Duodenal mucosa (tissue), 2 donors: ENCODE data around the gene MRPL10.
A peak's percentile ranks its signal among the peaks of the same experiment; 100 is the strongest.

ENCODE experiments used
- H3K27ac ChIP-seq: one replicate; pipeline ENCODE4 v1.7.0; 2013; ENCODE audit warnings: low read depth, low read length
- H3K27me3 ChIP-seq, 2 donors: one replicate each; pipeline ENCODE4 v1.7.0; 2013; ENCODE audit warnings: low read length in 2 of 2, control low read depth in 1 of 2; ENCODE audit not compliant: insufficient read depth in 2 of 2, control insufficient read depth in 1 of 2
- H3K36me3 ChIP-seq, 2 donors: one replicate each; pipeline ENCODE4 v1.7.0; 2013; ENCODE audit warnings: low read length in 2 of 2, control low read depth in 1 of 2; ENCODE audit not compliant: insufficient read depth in 2 of 2, control insufficient read depth in 1 of 2
- H3K4me1 ChIP-seq, 2 donors: one replicate each; pipeline ENCODE4 v1.7.0; 2013; ENCODE audit warnings: low read length in 2 of 2, control low read depth in 1 of 2; ENCODE audit not compliant: insufficient read depth in 2 of 2, control insufficient read depth in 1 of 2
- H3K4me3 ChIP-seq, 2 donors: one replicate each; pipeline ENCODE4 v1.7.0; 2013; ENCODE audit warnings: low read length in 2 of 2, low read depth in 1 of 2
- H3K9ac ChIP-seq, 2 donors: one replicate each; pipeline ENCODE4 v1.7.0; 2013; ENCODE audit warnings: low read length in 2 of 2, low read depth in 1 of 2
- H3K9me3 ChIP-seq, 2 donors: one replicate each; pipeline ENCODE4 v1.7.0; 2013; ENCODE audit warnings: low read length in 2 of 2, control low read depth in 1 of 2; ENCODE audit not compliant: control insufficient read depth in 1 of 2

The MRPL10 gene

GRCh38 chr17:47857551-47858455 lies 26.5 kb upstream of the MRPL10 start:
- H3K9me3 ChIP-seq = no peaks in the 10 kb centered on the region
- no peak overlapping the region for H3K4me3 ChIP-seq
- H3K27ac ChIP-seq = no peak overlapping the region
- H3K4me1 ChIP-seq = no peaks in the 10 kb centered on the region
- H3K27me3 ChIP-seq = peaks cover 44% of the 10 kb centered on the region in 2 donors
- no peak overlapping the region for H3K9ac ChIP-seq
- no peaks in the 10 kb centered on the region for H3K36me3 ChIP-seq

- no peak overlapping the region for H3K27ac ChIP-seq
- H3K27me3 ChIP-seq = peaks cover 53 to 54% of the 10 kb centered on the region in 2 donors
These were observed 25.5 kb upstream of the MRPL10 start for GRCh38 chr17:47856830-47857229.

DNA sequence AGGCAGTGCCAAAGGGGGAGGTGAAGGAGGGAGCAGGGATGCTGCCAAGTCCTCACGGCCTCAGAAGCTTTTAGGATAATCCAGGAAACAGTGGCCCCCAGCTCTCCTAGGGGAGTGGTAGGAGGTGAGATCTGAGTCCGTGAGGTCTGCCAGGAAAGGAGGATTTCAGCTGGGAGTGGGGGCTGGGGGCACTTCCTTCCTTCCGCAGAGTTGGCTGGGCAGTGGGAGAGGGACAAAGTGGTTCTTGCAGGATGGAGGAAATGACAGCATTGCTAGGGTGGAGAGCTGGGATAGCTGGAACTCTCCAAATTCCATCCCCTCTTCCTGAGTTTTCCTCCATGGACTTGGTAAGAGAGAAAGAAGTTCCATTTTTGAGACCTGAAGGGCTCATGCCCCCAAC lies 24.4 kb upstream of the MRPL10 start:
- Histone ChIP-seq H3K27ac (no peak overlapping the region), H3K4me1 (peaks cover 8 to 14% of the 10 kb centered on the region in 2 donors), H3K27me3 (peaks cover 55 to 56% of the 10 kb centered on the region in 2 donors), H3K9me3 (no peaks in the 10 kb centered on the region), H3K4me3 (no peak overlapping the region), H3K36me3 (no peaks in the 10 kb centered on the region), H3K9ac (no peak overlapping the region)

More at GRCh38 chr17:47856830-47857229, 25.5 kb upstream of the MRPL10 start:
- H3K4me1 ChIP-seq = peaks cover 5 to 7% of the 10 kb centered on the region in 2 donors
- no peaks in the 10 kb centered on the region for H3K9me3 ChIP-seq
- H3K36me3 ChIP-seq = no peaks in the 10 kb centered on the region
- no peak overlapping the region for H3K9ac ChIP-seq
- no peak overlapping the region for H3K4me3 ChIP-seq

DNA sequence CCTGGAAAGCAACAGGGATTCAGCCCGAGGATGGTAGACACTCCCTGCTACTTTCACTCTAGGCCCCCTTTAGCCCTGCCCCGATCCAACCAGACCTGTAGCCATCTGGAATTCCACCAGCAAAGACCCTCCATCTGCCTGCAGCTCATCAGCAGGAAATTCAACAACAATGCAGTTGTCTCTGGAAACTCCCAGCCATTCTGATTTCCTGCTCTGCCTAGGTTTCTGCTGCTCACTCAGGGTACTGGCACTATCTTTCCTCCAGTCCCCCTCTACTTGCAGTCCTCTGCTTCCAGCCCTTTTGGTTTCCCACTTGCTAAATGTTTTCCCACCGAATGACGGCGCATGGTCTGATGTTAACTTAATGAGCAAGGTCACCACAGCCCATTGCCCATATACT lies 22.3 kb upstream of the MRPL10 start:
- no peaks in the 10 kb centered on the region for H3K36me3 ChIP-seq
- H3K4me3 ChIP-seq = no peak overlapping the region
- peaks cover 58 to 62% of the 10 kb centered on the region in 2 donors for H3K27me3 ChIP-seq
- H3K27ac ChIP-seq = no peak overlapping the region
- no peak overlapping the region for H3K9ac ChIP-seq
- peaks cover 18 to 19% of the 10 kb centered on the region in 2 donors for H3K4me1 ChIP-seq
- H3K9me3 ChIP-seq = no peaks in the 10 kb centered on the region

GRCh38 chr17:47852113-47852949 lies 21.0 kb upstream of the MRPL10 start:
- H3K9ac ChIP-seq = no peak overlapping the region
- no peaks in the 10 kb centered on the region for H3K9me3 ChIP-seq
- peaks cover 66 to 68% of the 10 kb centered on the region in 2 donors for H3K27me3 ChIP-seq
- H3K36me3 ChIP-seq = no peaks in the 10 kb centered on the region
- no peak overlapping the region for H3K4me3 ChIP-seq
- no peak overlapping the region for H3K27ac ChIP-seq
- peaks cover 18 to 19% of the 10 kb centered on the region in 2 donors for H3K4me1 ChIP-seq

DNA sequence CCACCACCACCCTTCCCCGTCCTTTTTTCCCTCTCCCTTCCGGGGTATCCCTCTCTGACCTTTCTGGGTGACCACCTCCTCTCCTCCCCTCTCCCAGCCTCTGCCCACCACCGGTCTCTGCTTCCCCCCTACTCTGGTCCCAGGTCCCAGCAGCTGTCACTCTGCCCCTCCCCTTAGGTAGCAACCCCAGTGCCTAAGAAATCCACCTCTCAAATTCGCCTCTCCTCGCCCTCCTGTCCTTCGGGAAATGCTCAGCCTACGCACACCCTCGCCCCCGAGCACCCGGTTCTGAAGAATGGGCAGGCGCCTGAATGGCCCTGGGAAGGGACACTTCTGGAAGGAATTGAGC lies 20.4 kb upstream of the MRPL10 start:
- Histone ChIP-seq H3K36me3 (no peaks in the 10 kb centered on the region), H3K9ac (no peak overlapping the region), H3K9me3 (no peaks in the 10 kb centered on the region), H3K4me1 (peaks cover 18 to 19% of the 10 kb centered on the region in 2 donors), H3K4me3 (no peak overlapping the region), H3K27ac (no peak overlapping the region), H3K27me3 (peaks cover 69 to 71% of the 10 kb centered on the region in 2 donors)

- Histone ChIP-seq H3K27me3 (peaks cover 61 to 71% of the 10 kb centered on the region in 2 donors), H3K36me3 (no peaks in the 10 kb centered on the region), H3K9me3 (no peaks in the 10 kb centered on the region), H3K27ac (no peak within 1 kb of the TSS), H3K9ac (peak within 1 kb of the TSS; percentile 48 to 76), H3K4me1 (peaks cover 18 to 19% of the 10 kb centered on the region in 2 donors), H3K4me3 (peak within 1 kb of the TSS; percentile 66 to 72)
These were observed 19.6 kb upstream of the MRPL10 start, which contains the start of gene SP6 for GRCh38 chr17:47850692-47851573. SP6 (minus strand) TSS chr17:47851163; CDS start chr17:47848429, 2,734 bp downstream.

- H3K27ac ChIP-seq = no peak overlapping the region
- no peaks in the 10 kb centered on the region for H3K9me3 ChIP-seq
- H3K4me3 ChIP-seq = peak overlapping the region; percentile 65 to 72
- H3K36me3 ChIP-seq = no peaks in the 10 kb centered on the region
- H3K27me3 ChIP-seq = peaks cover 56 to 66% of the 10 kb centered on the region in 2 donors
- peak overlapping the region; percentile 48 to 76 for H3K9ac ChIP-seq
- H3K4me1 ChIP-seq = peaks cover 18 to 19% of the 10 kb centered on the region in 2 donors
These were observed 19.0 kb upstream of the MRPL10 start for GRCh38 chr17:47850373-47850691.

- Histone ChIP-seq H3K9me3 (no peaks in the 10 kb centered on the region), H3K4me3 (no peak overlapping the region), H3K4me1 (peaks cover 23 to 32% of the 10 kb centered on the region in 2 donors), H3K9ac (no peak overlapping the region), H3K27ac (no peak overlapping the region), H3K27me3 (peaks cover 35 to 50% of the 10 kb centered on the region in 2 donors), H3K36me3 (no peaks in the 10 kb centered on the region)
These were observed 16.8 kb upstream of the MRPL10 start for GRCh38 chr17:47848198-47848513.
